ENCODE measurements around the gene MAP3K6.
A peak's percentile ranks its signal among the peaks of the same experiment; 100 is the strongest.
"Not testable (repeated sequence)": the region's sequence is repeated elsewhere in the genome, so short reads cannot be mapped to it uniquely, and the experiment has no call there.

MAP3K6 gene

GRCh38 chr1:27366411-27367159 is at the start of gene MAP3K6:
Gene MAP3K6 (minus strand): TSS chr1:27366961. CDS start chr1:27366597, 364 bp downstream.
- DNase-seq, result peak in 4 of 6 experiments; percentile 34 to 46 (median 39)

- no peak for DNase-seq
Measured at GRCh38 chr1:27414091-27414490, 47.3 kb upstream of the MAP3K6 start.

GRCh38 chr1:27413004-27413403 is 46.2 kb upstream of the MAP3K6 start:
- no peak for DNase-seq

GRCh38 chr1:27412502-27412901 is 45.7 kb upstream of the MAP3K6 start:
- DNase-seq, result no peak

- no peak for DNase-seq
Measured at GRCh38 chr1:27410709-27411108, 43.9 kb upstream of the MAP3K6 start.

DNA sequence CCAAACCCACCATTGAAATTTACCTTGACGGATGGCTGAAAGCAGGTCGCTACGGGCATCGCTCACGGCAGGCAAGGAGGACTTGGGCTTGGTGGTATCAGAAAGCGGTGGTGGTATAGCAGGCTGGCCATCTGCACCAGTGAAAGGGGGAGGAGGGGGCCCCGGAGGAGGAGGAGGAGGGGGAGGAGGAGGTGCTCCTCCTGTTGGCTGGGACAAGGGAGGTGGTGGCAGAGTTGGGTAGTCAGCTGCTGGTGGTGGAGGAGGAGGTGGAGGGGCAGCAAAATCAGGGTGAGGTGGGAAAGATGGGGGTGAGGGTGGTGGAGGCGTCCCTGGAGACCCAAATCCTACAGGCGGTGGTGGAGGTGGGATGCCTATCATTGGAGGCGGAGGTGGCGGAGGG is 42.9 kb upstream of the MAP3K6 start:
- DNase-seq, result no peak

- no peak for DNase-seq
Measured at GRCh38 chr1:27408151-27408550, 41.4 kb upstream of the MAP3K6 start.

DNA sequence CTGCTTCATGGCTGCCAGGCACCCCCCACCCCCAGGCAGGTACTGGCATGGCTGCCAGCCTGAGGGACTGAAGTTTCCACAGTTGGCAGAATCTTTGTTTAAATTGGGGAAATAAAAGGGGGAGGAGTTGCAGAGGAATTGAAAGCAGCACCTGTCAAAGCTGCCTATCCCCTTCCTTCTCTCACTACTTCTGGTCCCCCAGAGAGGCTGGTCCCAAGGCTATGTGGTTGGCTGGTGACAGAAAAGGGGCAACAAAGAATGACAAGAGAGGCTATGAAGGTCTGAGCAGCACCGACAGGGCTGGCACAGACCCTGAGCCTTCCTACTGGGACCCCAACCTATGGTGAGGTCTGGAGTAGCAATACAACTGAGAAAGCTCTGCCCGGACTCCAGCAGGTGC is 40.0 kb upstream of the MAP3K6 start:
- not testable (repeated sequence) for DNase-seq

- DNase-seq, result no peak
Measured at GRCh38 chr1:27406362-27406680, 39.6 kb upstream of the MAP3K6 start.

- not testable (repeated sequence) for DNase-seq
Measured at GRCh38 chr1:27405598-27406361, 39.0 kb upstream of the MAP3K6 start.

GRCh38 chr1:27405074-27405473 is 38.3 kb upstream of the MAP3K6 start:
- no peak for DNase-seq

- DNase-seq, result no peak
Measured at GRCh38 chr1:27403931-27404330, 37.2 kb upstream of the MAP3K6 start.

DNA sequence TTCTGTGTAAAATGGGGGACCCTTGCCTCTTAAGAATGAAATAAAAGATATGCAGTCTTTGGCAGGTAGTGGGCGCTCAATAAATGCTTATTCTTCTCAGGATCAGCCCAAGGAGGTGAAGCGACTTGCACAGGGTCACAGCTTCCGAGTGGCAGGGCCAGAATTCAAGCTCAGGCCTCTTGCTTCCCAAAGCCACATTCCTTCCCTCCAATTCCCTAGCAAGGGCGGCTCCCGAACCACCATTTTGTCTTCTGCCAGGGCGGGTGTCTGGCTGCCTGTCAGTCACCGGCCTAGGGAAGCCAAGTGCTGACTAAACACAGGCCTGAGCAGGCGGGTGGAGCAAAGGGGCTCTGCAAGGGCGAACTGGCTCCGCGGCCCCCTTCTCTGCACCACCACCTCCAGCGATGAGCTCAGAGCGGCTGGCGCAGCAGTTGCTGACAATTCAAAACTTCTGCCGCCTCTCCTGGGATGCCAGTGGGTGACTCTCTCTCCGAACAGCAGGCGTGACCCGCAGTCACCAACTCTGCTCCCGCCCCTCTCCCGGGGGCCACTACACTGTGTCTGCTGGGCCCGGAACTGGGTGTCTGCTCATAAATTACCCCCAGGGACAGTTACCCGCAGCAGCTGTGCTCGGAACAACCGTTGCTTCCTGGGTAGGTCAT is 36.4 kb upstream of the MAP3K6 start:
- peak in 5 of 6 experiments; percentile 11 to 53 (median 34) for DNase-seq

GRCh38 chr1:27402349-27402754 is 35.6 kb upstream of the MAP3K6 start:
- peak in 2 of 6 experiments; percentile 13 to 15 for DNase-seq

DNA sequence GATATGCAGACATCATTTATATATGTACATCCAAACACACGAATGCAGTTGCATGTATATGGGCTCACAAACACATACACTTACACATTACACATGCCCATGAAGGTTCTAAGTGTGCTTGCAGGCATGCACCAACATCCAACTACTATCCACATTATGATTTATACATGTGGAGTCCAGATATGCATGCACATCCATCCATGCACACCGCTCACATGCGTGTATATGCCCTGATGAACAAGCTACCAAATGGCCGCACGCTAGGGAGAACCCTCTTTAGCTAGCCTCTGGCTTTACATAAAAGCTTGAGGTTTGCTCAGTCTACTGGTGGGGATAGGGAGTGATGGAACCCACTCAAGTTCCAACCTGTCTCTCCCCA is 34.2 kb upstream of the MAP3K6 start:
- no peak for DNase-seq

GRCh38 chr1:27400082-27400962 is 33.6 kb upstream of the MAP3K6 start:
- DNase-seq, result no peak

- no peak for DNase-seq
Measured at GRCh38 chr1:27399251-27400025, 32.7 kb upstream of the MAP3K6 start.

DNA sequence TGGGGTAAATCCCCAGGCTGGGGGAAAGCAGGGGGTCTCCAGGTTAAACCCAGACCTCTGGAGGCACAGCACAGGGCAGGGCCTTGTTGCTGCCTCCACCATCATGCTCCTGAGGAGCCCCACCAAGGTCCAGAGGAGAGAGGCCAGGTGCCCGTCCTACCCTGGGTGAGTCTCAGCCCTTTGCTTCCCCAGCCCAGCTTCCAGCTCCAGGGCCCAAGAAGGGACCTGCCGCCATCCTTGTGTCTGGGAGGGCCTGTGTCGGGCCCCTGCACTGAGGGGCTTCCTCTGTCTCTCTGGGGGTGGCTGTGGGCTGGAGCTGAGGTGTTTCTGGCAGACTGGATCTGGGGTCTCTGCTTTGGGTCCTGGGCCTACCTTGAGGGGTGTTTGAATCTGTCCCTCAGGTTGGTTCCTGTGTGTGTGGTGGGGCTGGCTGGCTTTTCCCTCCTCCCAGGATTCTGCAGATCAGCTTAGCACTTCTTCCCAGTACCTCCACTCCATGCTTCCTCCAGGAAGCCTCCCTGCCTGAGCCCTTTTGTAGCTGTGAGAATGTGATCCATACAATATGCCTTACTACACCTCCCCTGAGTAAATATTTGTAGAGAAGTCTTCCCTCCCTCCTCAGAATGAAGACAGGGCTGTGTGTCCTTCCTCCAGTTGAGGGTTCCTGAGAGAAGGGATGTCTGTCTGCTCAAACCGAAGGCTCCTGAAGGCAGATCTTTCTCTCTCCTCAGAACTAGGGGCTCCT is 31.8 kb upstream of the MAP3K6 start:
- no peak for DNase-seq

DNA sequence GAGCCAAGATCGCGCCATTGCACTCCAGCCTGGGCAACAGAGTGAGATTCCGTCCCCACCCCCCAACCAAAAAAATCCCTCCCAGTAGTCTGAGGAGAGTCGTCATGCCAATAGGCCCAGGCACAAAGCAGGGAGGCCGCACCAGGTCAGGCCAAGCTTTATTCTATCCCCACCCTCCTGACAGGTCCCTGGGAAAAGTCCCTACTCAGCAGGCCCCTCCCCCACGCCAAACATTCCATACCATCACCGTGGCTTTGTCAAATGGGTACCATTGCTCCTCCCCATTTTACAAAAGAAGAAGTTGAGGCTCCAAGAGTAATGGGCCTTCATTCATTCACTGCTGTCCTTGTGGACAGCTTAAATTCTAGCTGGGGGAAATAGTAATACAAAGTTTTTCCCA is 31.0 kb upstream of the MAP3K6 start:
- DNase-seq, result no peak

- no peak for DNase-seq
Measured at GRCh38 chr1:27397110-27397509, 30.3 kb upstream of the MAP3K6 start.

Measured in stimulated activated naive CD4-positive, alpha-beta T cell (primary cell).